Choroid plexus epithelial cell (primary cell): Measurements from ENCODE around the gene RAP1A.
"Not testable (repeated sequence)": the region's sequence is repeated elsewhere in the genome, so short reads cannot be mapped to it uniquely, and the experiment has no call there.

Experiments used
- DNase-seq: peaks from one replicate; pipeline ENCODE4 v3.0.0-alpha.2; 2010; ENCODE audit warnings: low read depth
- H3K4me3 ChIP-seq: 2 replicates; pipeline ENCODE4 v1.5.1; 2011; ENCODE audit warnings: low read depth, mild to moderate bottlenecking, control low read depth, low read length, moderate library complexity
- TF ChIP-seq, protein P1 (sequence below): conservative IDR thresholded peaks from 2 replicates; pipeline ENCODE4 v1.5.1; 2011; ENCODE audit warnings: low read depth, mild to moderate bottlenecking, control low read depth, inconsistent platforms, low read length, moderate library complexity

The RAP1A gene

DNA sequence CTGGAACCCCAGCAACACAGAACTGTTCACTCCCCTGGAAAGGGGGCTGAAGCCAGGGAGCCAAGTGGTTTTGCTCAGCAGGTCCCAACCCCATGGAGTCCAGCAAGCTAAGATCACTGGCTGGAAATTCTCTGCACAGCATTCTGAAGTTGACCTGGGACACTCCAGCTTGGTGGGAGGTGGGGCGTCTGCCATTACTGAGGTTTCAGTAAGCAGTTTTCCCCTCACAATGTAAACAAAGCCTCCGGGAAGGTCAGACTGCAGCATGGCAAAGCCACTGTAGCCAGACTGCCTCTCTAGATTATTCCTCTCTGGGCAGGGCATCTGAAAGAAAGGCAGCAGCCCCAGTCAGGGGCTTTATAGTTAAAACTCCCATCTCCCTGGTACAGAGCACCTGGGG, 60.0 kb downstream of the RAP1A start:
- peak; percentile 48 for DNase-seq
- no peak overlapping the region for H3K4me3 ChIP-seq
- TF ChIP-seq, protein P1, sequence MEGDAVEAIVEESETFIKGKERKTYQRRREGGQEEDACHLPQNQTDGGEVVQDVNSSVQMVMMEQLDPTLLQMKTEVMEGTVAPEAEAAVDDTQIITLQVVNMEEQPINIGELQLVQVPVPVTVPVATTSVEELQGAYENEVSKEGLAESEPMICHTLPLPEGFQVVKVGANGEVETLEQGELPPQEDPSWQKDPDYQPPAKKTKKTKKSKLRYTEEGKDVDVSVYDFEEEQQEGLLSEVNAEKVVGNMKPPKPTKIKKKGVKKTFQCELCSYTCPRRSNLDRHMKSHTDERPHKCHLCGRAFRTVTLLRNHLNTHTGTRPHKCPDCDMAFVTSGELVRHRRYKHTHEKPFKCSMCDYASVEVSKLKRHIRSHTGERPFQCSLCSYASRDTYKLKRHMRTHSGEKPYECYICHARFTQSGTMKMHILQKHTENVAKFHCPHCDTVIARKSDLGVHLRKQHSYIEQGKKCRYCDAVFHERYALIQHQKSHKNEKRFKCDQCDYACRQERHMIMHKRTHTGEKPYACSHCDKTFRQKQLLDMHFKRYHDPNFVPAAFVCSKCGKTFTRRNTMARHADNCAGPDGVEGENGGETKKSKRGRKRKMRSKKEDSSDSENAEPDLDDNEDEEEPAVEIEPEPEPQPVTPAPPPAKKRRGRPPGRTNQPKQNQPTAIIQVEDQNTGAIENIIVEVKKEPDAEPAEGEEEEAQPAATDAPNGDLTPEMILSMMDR = no peak

DNA sequence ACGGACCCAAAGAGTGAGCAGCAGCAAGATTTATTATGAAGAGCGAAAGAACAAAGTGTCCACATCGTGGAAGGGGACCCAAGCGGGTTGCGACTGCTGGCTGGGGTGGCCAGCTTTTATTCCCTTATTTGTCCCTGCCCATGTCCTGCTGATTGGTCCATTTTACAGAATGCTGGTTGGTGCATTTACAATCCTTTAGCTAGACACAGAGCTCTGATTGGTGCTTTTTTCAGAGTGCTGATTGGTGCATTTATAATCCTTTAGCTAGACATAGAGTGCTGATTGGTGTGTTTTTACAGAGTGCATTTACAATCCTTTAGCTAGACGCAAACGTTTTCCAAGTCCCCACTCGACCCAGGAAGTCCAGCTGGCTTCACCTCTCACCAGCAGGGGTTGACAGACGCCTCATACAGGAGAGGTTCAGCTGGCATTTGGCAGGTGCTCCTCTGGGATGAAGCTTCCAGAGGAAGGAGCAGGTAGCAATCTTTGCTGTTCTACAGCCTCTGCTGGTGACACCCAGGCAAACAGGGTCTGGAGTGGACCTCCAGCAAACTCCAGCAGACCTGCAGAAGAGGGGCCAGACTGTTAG, 60.7 kb downstream of the RAP1A start:
- DNase-seq, H3K4me3 ChIP-seq: not testable (repeated sequence)

DNA sequence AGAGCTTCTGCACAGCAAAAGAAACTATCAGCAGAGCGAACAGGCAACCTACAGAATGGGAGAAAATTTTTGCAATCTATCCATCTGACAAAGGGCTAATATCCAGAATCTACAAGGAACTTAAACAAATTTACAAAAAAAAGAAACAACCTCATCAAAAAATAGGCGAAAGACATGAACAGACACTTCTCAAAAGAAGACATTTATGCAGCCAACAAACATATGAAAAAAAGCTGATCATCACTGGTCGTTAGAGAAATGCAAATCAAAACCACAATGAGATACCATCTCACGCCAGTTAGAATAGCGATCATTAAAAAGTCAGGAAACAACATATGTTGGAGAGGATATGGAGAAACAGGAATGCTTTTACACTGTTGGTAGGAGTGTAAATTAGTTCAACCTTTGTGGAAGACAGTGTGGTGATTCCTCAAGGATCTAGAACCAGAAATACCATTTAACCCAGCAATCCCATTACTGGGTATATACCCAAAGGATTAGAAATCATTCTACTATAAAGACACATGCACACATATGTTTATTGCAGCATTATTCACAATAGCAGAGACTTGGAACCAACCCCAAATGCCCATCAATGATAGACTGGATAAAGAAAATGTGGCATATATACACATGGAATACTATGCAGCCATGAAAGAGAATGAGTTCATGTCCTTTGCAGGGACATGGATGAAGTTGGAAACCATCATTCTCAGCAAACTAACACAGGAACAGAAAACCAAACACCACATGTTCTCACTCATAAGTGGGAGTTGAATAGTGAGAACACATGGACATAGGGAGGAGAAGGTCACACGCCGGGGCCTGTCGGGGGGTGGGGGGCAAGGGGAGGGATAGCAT, 65.9 kb downstream of the RAP1A start:
- H3K4me3 ChIP-seq, DNase-seq: not testable (repeated sequence)

DNA sequence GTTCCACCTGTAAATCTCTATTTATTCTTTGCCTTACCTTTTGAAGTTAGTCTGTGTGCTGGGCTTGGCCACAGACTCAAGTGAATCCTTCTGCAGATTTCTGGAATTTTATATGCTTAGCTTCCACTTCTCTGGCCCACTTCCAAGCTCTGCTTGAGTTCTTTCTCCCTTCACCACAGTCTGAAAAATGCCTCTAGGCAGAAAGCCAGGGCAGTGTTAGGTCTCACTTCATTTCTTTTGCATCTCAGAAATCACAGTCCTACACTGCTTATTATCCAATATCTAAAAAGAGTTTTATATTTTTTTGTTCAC, 70.7 kb downstream of the RAP1A start:
- peak; percentile 98 for DNase-seq
- no peak overlapping the region for H3K4me3 ChIP-seq
- TF ChIP-seq, protein P1 = no peak

DNA sequence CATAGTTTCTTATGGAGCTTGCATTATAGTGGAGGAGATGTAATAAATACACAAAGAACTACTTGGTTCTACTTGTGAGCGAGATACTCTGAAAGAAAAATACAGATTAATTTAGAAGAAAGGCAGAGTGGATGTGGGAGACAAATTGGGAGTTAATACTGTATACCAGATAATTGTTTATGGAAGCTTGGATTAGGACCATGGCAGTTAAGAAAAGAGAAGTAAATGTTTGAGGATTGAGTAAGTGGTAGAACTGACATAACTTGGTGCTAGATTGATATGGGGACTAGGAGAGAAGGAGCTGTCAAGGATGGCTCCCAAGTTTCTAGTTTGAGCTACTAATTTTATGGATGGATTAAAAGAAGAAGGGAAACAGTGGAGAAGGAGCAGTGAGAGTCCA, 72.3 kb downstream of the RAP1A start:
- H3K4me3 ChIP-seq = no peak overlapping the region
- no peak for DNase-seq
- TF ChIP-seq, protein P1 = no peak

DNA sequence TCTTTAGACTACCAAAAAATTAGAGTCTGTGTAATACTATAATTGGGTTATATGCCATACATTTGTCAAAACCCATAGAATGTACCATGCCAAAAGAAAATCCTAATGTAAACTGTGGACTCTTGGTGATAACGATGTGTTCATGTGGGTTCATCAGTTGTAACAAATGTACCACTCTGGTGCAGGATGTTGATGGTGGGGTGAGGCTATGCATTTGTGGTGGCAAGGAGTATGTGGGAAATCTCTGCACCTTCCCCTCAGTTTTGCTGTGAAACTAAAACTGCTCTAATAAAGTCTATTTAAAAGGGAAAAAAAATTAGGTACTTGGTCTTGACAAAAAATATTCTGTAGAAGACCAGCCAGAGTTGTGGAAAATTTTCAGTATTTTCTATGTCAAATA, 76.2 kb downstream of the RAP1A start:
- DNase-seq = no peak
- TF ChIP-seq, protein P1 = no peak
- H3K4me3 ChIP-seq = no peak overlapping the region

DNA sequence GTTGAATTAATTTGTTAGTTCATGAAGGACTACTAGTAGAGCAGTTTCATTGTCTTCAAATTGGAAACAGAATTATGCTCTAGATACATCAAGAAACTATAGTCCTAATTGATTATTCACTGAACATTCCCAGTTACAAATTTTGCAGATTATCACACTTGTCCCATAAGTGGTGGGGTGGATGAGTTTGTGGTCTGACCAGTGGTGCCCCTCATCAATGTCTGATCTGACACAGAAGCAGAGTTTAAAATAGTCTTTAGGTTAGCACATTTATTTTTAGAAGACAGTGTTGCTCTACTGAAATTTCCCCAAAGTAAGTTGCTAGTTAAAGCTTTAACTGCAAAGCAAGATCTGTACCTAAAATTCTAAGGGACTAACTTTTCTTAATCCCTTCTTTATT, 76.7 kb downstream of the RAP1A start:
- no peak overlapping the region for H3K4me3 ChIP-seq
- no peak for DNase-seq
- TF ChIP-seq, protein P1 = no peak

DNA sequence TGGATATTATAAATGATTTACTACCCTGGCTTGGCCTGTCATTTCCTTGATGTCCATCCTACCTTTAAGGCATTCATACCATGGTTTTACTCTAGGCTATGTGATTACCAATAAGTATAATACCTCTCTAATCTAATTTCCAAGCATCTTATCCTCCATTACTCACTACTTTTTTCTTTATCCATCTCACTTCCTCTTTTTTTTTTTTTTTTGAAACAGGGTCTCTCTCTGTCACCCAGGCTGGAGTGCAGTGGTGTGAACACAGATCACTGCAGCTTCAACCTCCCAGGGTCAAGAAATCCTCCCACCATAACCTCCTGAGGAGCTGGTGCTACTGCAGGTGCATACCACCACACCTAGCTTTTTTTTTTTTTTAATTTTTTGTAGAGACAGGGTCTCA, 79.7 kb downstream of the RAP1A start:
- no peak overlapping the region for H3K4me3 ChIP-seq
- TF ChIP-seq, protein P1 = no peak
- DNase-seq = no peak
